ENCODE results near the gene SRSF8. TPM values are rescaled to one million over a fixed set of nuclear protein-coding genes. Genes with fewer than 3 reads are reported as not detected.

The SRSF8 gene
- total and polyA plus RNA-seq, 9 of the 15 experiments (the other 6 are each of a cell fraction or from before 2014, with no cell fraction given): 18.0 to 53.4 (median 27.9) TPM

DNA sequence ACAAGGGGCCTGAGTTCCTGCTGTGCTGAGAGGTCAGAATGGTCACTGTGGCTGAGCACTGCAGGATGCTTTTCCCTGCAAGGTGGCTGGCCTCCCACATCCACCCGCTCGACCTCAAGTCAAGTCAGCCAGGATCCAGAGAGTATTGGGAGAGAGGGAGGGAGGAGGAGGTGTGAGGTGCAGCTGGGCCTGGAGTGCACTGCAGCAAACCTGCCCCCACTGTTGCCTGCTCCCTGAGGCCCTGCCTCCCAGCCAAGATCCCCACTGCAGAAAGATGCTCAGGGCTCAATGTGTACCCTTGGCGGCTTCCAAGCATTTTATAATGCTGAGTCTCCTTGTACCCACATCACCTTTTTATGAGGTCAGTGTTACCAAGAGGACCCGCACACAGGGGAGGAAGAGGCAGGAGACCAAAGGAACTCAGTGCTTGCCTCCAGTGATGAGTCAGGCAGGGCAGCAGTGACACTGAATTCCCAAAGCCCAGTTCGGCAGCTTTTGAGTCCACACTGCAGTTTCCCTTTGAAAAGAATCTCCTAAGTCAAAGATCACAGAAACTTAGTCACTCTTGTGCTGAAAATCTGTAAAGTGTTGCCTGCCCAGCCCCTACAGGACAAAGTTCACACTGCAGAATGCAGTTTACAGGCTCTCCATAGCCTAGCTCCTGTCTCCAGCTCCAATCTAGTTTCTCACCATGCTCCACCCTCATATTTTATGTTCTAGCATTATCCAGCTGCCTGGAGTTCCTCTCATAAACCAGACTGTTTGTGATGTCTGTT lies 26.0 kb downstream of the SRSF8 start (continued):
- no peak for TF ChIP-seq NONO (IDR thresholded peaks at IDR 0.05; ENCODE audit: low read depth in 2 of 2, low read length in 1 of 2)
- TF ChIP-seq TSC22D4 (tag; IDR thresholded peaks at IDR 0.05): no peak
- 0 out of 2 replicates have a peak, but pooled peaks have one; percentile 16 for TF ChIP-seq FOSL1 (tag; conservative IDR thresholded peaks at IDR 0.05)
- TF ChIP-seq HNRNPH1 (optimal IDR thresholded peaks at IDR 0.05; ENCODE audit: low read depth, low read length): no peak
- TF ChIP-seq ZKSCAN8 (CRISPR knock-in tag; IDR thresholded peaks at IDR 0.05): no peak
- TF ChIP-seq, protein P1, sequence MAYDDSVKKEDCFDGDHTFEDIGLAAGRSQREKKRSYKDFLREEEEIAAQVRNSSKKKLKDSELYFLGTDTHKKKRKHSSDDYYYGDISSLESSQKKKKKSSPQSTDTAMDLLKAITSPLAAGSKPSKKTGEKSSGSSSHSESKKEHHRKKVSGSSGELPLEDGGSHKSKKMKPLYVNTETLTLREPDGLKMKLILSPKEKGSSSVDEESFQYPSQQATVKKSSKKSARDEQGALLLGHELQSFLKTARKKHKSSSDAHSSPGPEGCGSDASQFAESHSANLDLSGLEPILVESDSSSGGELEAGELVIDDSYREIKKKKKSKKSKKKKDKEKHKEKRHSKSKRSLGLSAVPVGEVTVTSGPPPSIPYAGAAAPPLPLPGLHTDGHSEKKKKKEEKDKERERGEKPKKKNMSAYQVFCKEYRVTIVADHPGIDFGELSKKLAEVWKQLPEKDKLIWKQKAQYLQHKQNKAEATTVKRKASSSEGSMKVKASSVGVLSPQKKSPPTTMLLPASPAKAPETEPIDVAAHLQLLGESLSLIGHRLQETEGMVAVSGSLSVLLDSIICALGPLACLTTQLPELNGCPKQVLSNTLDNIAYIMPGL (CRISPR knock-in tag; IDR thresholded peaks at IDR 0.05): no peak
- no peak for TF ChIP-seq KAT2B (IDR thresholded peaks at IDR 0.05; ENCODE audit: low read depth, low read length)
- TF ChIP-seq NCOR1 (IDR thresholded peaks at IDR 0.05): no peak
- TF ChIP-seq ZFX (CRISPR knock-in tag; IDR thresholded peaks at IDR 0.05): no peak
- TF ChIP-seq GTF2A2 (tag; IDR thresholded peaks at IDR 0.05): no peak
- TF ChIP-seq, protein P2, sequence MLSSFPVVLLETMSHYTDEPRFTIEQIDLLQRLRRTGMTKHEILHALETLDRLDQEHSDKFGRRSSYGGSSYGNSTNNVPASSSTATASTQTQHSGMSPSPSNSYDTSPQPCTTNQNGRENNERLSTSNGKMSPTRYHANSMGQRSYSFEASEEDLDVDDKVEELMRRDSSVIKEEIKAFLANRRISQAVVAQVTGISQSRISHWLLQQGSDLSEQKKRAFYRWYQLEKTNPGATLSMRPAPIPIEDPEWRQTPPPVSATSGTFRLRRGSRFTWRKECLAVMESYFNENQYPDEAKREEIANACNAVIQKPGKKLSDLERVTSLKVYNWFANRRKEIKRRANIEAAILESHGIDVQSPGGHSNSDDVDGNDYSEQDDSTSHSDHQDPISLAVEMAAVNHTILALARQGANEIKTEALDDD (IDR thresholded peaks at IDR 0.05): no peak
- TF ChIP-seq, protein P3, sequence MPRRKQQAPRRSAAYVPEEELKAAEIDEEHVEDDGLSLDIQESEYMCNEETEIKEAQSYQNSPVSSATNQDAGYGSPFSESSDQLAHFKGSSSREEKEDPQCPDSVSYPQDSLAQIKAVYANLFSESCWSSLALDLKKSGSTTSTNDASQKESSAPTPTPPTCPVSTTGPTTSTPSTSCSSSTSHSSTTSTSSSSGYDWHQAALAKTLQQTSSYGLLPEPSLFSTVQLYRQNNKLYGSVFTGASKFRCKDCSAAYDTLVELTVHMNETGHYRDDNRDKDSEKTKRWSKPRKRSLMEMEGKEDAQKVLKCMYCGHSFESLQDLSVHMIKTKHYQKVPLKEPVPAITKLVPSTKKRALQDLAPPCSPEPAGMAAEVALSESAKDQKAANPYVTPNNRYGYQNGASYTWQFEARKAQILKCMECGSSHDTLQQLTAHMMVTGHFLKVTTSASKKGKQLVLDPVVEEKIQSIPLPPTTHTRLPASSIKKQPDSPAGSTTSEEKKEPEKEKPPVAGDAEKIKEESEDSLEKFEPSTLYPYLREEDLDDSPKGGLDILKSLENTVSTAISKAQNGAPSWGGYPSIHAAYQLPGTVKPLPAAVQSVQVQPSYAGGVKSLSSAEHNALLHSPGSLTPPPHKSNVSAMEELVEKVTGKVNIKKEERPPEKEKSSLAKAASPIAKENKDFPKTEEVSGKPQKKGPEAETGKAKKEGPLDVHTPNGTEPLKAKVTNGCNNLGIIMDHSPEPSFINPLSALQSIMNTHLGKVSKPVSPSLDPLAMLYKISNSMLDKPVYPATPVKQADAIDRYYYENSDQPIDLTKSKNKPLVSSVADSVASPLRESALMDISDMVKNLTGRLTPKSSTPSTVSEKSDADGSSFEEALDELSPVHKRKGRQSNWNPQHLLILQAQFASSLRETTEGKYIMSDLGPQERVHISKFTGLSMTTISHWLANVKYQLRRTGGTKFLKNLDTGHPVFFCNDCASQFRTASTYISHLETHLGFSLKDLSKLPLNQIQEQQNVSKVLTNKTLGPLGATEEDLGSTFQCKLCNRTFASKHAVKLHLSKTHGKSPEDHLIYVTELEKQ (CRISPR knock-in tag; IDR thresholded peaks at IDR 0.05): no peak
